K562 (cell line): ENCODE measurements around the gene CD4. TPM values are rescaled to one million over a fixed set of nuclear protein-coding genes. Genes with fewer than 3 reads are reported as not detected.

Experiments used
- ATAC-seq: fragments of 200-7000 bp; cut with Tn5 transposase; 3 replicates; pipeline ENCODE4 v1.9.1; 2020; ENCODE audit warnings: moderate library complexity
- BruUV-seq: library from RNA; stranded (reverse); fragments of 400-500 nt; replicated peaks from 2 replicates; lab custom pipeline; 2021; lab: Mats Ljungman, UMichigan
- CTCF ChIA-PET: fragments of 300-600 bp; formaldehyde crosslinking; extraction: SDS; loops from one replicate; lab custom pipeline; 2021; ENCODE audit warnings: low intra/inter-chr PET ratio; lab: Yijun Ruan, JAX
- POLR2A ChIA-PET: fragments of 300-600, 350-650 bp; sonication (Branson Sonifier 250); formaldehyde crosslinking; extraction: SDS; loops from one replicate; lab custom pipeline; 2021; ENCODE audit warnings: antibody characterized with exemption, inconsistent platforms; lab: Yijun Ruan, JAX
- DNase-seq, 4 experiments: peaks; one replicate each; pipeline versions ENCODE4 v3.0.0 to v3.0.0-alpha.2; 2011 to 2018; ENCODE audit warnings: low spot score in 3 of 4, mixed read lengths in 3 of 4; ENCODE audit errors: extremely low read depth in 1 of 4
- FAIRE-seq: peaks from 2 replicates; lab custom pipeline; 2011; peaks lifted over from hg19 to GRCh38; lab: Jason Lieb, UNC
- H2AFZ ChIP-seq: 2 replicates; pipeline ENCODE4 v1.6.0; 2011; ENCODE audit warnings: low read depth, low read length, control low read depth, inconsistent platforms
- H3K27ac ChIP-seq: fragments of 200-600 bp; 3 replicates; pipeline ENCODE4 v1.8.0; 2011; ENCODE audit warnings: low read depth, mild to moderate bottlenecking, control low read depth, inconsistent platforms, low read length, moderate library complexity, mixed read lengths; ENCODE audit errors: extremely low read depth
- H3K27me3 ChIP-seq, 2 experiments: fragments of 300-600 bp in 1 of 2; 2 replicates in 1 of 2; 3 replicates in 1 of 2; pipeline versions ENCODE4 v1.6.0 to v1.8.0; 2011; ENCODE audit warnings: inconsistent platforms in 2 of 2, low read length in 2 of 2, mild to moderate bottlenecking in 1 of 2, mixed read lengths in 1 of 2, moderate library complexity in 1 of 2; ENCODE audit not compliant: control insufficient read depth in 2 of 2, insufficient read depth in 2 of 2
- H3K36me3 ChIP-seq: fragments of 300-600 bp; 3 replicates; pipeline ENCODE4 v1.8.0; 2011; ENCODE audit warnings: mild to moderate bottlenecking, low read length, inconsistent platforms; ENCODE audit not compliant: control insufficient read depth, insufficient read depth
- H3K4me1 ChIP-seq, 2 experiments: fragments of 200-600 bp in 1 of 2; replicated peaks in 1 of 2; 2 replicates in 1 of 2; 3 replicates in 1 of 2; pipeline versions ENCODE4 v1.5.1 to v1.8.0; 2011; ENCODE audit warnings: inconsistent platforms in 2 of 2, low read length in 2 of 2, mild to moderate bottlenecking in 1 of 2, mixed read lengths in 1 of 2, moderate library complexity in 1 of 2; ENCODE audit not compliant: control insufficient read depth in 2 of 2, insufficient read depth in 2 of 2
- H3K4me2 ChIP-seq: 2 replicates; pipeline ENCODE4 v1.6.1; 2011; ENCODE audit warnings: low read length, control low read depth, inconsistent platforms, mixed read lengths; ENCODE audit not compliant: insufficient read depth
- H3K4me3 ChIP-seq: fragments of 200-600 bp; sonication (generic), shearing (Covaris generic); 2 replicates; pipeline ENCODE4 v1.5.1; 2016; ENCODE audit warnings: control low read depth, inconsistent platforms
- H3K79me2 ChIP-seq: fragments of 200-600 bp; 3 replicates; pipeline ENCODE4 v1.8.0; 2011; ENCODE audit warnings: low read length, inconsistent platforms; ENCODE audit not compliant: control insufficient read depth, insufficient read depth
- H3K9ac ChIP-seq, 2 experiments: 2 replicates each; pipeline versions ENCODE4 v1.6.0 to v1.6.1; 2011; ENCODE audit warnings: low read depth in 2 of 2, low read length in 2 of 2, control low read depth in 1 of 2, inconsistent platforms in 1 of 2, mild to moderate bottlenecking in 1 of 2, mixed read lengths in 1 of 2; ENCODE audit not compliant: insufficient read depth in 1 of 2
- H3K9me1 ChIP-seq: one replicate; pipeline ENCODE4 v1.6.0; 2011; ENCODE audit warnings: inconsistent platforms, mild to moderate bottlenecking, low read length, moderate library complexity; ENCODE audit not compliant: control insufficient read depth, insufficient read depth
- H3K9me3 ChIP-seq: replicated peaks from 2 replicates; pipeline ENCODE4 v1.5.1; 2011; ENCODE audit warnings: low read depth, low read length, inconsistent platforms; ENCODE audit not compliant: control insufficient read depth, insufficient read depth
- H4K20me1 ChIP-seq: replicated peaks from 2 replicates; pipeline ENCODE4 v1.6.1; 2011; ENCODE audit warnings: low read length, inconsistent platforms, mixed read lengths; ENCODE audit not compliant: control insufficient read depth, insufficient read depth
- CSDE1 ChIP-seq, 2 experiments: fragments of 450-650 bp; IDR thresholded peaks; 2 replicates each; pipeline ENCODE4 v1.6.1; 2016; ENCODE audit warnings: mild to moderate bottlenecking in 1 of 2
- CXXC5 ChIP-seq: fragments of 250-450 bp; sonication (Bioruptor Pico); IDR thresholded peaks from 2 replicates; pipeline ENCODE4 v1.8.0; 2022; ENCODE audit warnings: inconsistent platforms, mild to moderate bottlenecking, moderate library complexity
- DACH1 ChIP-seq: fragments of 450-650 bp; IDR thresholded peaks from 2 replicates; pipeline ENCODE4 v1.6.1; 2018; ENCODE audit not compliant: partially characterized antibody
- HDAC1 ChIP-seq, 2 experiments: fragments of 450-650 bp; IDR thresholded peaks; 2 replicates each; pipeline ENCODE4 v1.6.1; 2016 to 2017; ENCODE audit warnings: inconsistent platforms in 1 of 2, mild to moderate bottlenecking in 1 of 2, moderate library complexity in 1 of 2
- L3MBTL2 ChIP-seq: fragments of 450-650 bp; IDR thresholded peaks from 2 replicates; pipeline ENCODE4 v1.6.1; 2016; ENCODE audit warnings: mild to moderate bottlenecking, moderate library complexity
- MAX ChIP-seq: sonication (generic); formaldehyde crosslinking; IDR thresholded peaks from 2 replicates; pipeline ENCODE4 v1.9.0; 2022; ENCODE audit warnings: mild to moderate bottlenecking, missing genetic modification reagents
- MEF2D ChIP-seq: conservative IDR thresholded peaks from 2 replicates; pipeline ENCODE4 v1.6.1; 2016; ENCODE audit warnings: low read depth, missing genetic modification characterization, missing compliant biosample characterization
- POLR2G ChIP-seq: fragments of 200-400 bp; formaldehyde crosslinking; IDR thresholded peaks from 2 replicates; pipeline ENCODE4 v1.6.1; 2017; ENCODE audit warnings: low read depth, mild to moderate bottlenecking, antibody characterized with exemption, low read length, moderate library complexity
- PRMT5 ChIP-seq: sonication (generic); formaldehyde crosslinking; IDR thresholded peaks from 2 replicates; pipeline ENCODE4 v1.5.0; 2020; ENCODE audit warnings: missing genetic modification reagents
- RAD21 ChIP-seq, 2 experiments: fragments of 250-450 bp in 1 of 2; fragments of 450-650 bp in 1 of 2; sonication (Bioruptor Pico) in 1 of 2; formaldehyde crosslinking in 1 of 2; IDR thresholded peaks in 1 of 2; conservative IDR thresholded peaks in 1 of 2; 2 replicates each; pipeline versions ENCODE4 v1.4.0 to v1.8.0; 2020 to 2022; ENCODE audit warnings: mild to moderate bottlenecking in 2 of 2, moderate library complexity in 1 of 2
- RAD51 ChIP-seq: fragments of 450-650 bp; IDR thresholded peaks from 2 replicates; pipeline ENCODE4 v1.7.1; 2016; ENCODE audit warnings: low read depth, mild to moderate bottlenecking, borderline replicate concordance
- USF1 ChIP-seq: sonication (generic); formaldehyde crosslinking; IDR thresholded peaks from 2 replicates; pipeline ENCODE4 v1.9.0; 2022; ENCODE audit warnings: mild to moderate bottlenecking, missing genetic modification reagents
- ZBTB2 ChIP-seq: fragments of 450-650 bp; IDR thresholded peaks from 2 replicates; pipeline ENCODE4 v1.6.1; 2016; ENCODE audit warnings: antibody characterized with exemption
- ZNF445 ChIP-seq: fragments of 250-450 bp; sonication (Bioruptor Pico); IDR thresholded peaks from 2 replicates; pipeline ENCODE4 v1.4.0; 2020; ENCODE audit warnings: low read depth, mild to moderate bottlenecking, moderate library complexity
- ZNF76 ChIP-seq: fragments of 250-450 bp; sonication (Bioruptor Pico); IDR thresholded peaks from 2 replicates; pipeline ENCODE4 v1.4.0; 2020; ENCODE audit warnings: mild to moderate bottlenecking, moderate library complexity, borderline replicate concordance
- whole genome bisulfite sequencing: fragments of 100-300 bp; shearing (Covaris generic); methylation state at CpG from one replicate; pipeline ENCODE4 v1.1.6; 2016; ENCODE audit warnings: low coverage, mixed read lengths; ENCODE audit not compliant: insufficient coverage; ENCODE audit errors: missing lambda C conversion rate; 5-methylcytosine and 5-hydroxymethylcytosine counted together
- in situ Hi-C: fragments of 300-500 bp; cut with MboI; formaldehyde crosslinking; loops from 4 replicates; pipeline ENCODE4 v1.15.0; 2018; ENCODE audit warnings: inconsistent platforms, mixed read lengths
- intact Hi-C: fragments of 100-400 bp; cut with micrococcal nuclease; formaldehyde crosslinking; loops from 2 replicates; pipeline ENCODE4 v1.14.2; 2022
- polyA plus RNA-seq, 8 experiments: library from polyadenylated mRNA; depleted of rRNA in 4 of 8; stranded (reverse) in 5 of 8; unstranded in 3 of 8; fragments of >200 nt; fragmentation: Nextera tagmentation in 2 of 8; fragmentation: Illumina TruSeq in 1 of 8; extraction: Ambion mirVana in 2 of 8; extraction: Trizol in 1 of 8; gene quantifications; 2 replicates each; pipeline versions ENCODE4 v1.2.1 to v1.2.3, GENCODE V29; 2011 to 2014; ENCODE audit warnings: inconsistent platforms in 1 of 8, missing spikeins in 1 of 8
- total RNA-seq, 7 experiments: library from RNA; depleted of rRNA in 6 of 7; stranded (reverse); fragments of >200 nt in 6 of 7; fragmentation: Illumina TruSeq in 2 of 7; extraction: Trizol in 2 of 7; gene quantifications; 2 replicates each; pipeline versions ENCODE4 v1.2.1 to v1.2.3, GENCODE V29; 2011 to 2021; ENCODE audit warnings: low replicate concordance in 1 of 7

The CD4 gene
- total and polyA plus RNA-seq, 9 of the 15 experiments (the other 6 are each of a cell fraction or from before 2014, with no cell fraction given): 0.06 to 0.27 (median 0.09) TPM; not detected in 5

- FAIRE-seq: peak; percentile 81
- in situ Hi-C loops (no loop called here), intact Hi-C loops (no loop called here)
- CTCF ChIA-PET: interaction anchor here (0.7 kb wide), 1 partner anchor 64 kb away, joined by 5 read pairs; no protein-coding TSS in a partner anchor
- H3K79me2 ChIP-seq: no peaks in the 10 kb centered on the region
- 38% methylated on average over 14 of the region's 16 CpGs for WGBS
- H3K4me1 ChIP-seq: peaks cover 10 to 45% of the 10 kb centered on the region in 2 experiments; a peak in 4 of 5 replicates
- no TSS peak for BruUV-seq
- no peaks in the 10 kb centered on the region; the same call in 1 of the 2 replicates for H4K20me1 ChIP-seq
- no peaks in the 10 kb centered on the region for H3K9me1 ChIP-seq
- H3K9me3 ChIP-seq: no peaks in the 10 kb centered on the region
- H3K36me3 ChIP-seq: peaks cover 71% of the 10 kb centered on the region; the same call in 2 of the 3 replicates
- H2AFZ ChIP-seq: peak overlapping the region; percentile 67
- peak overlapping the region in 1 of 2 experiments; percentile 72; a peak in 3 of 4 replicates for H3K9ac ChIP-seq
- DNase-seq: peak; percentile 60 to 77 (median 70)
- POLR2A ChIA-PET: interaction anchor here (0.8 to 4.8 kb wide), 8 partner anchors 8 to 26 kb away, joined by 3 to 39 read pairs (median 4); partner anchors contain the start of genes CDCA3, TPI1 and USP5
- H3K4me3 ChIP-seq: no peak overlapping the region
- no peaks in the 10 kb centered on the region for H3K27me3 ChIP-seq
- peak overlapping the region; percentile 57; the same call in 2 of the 3 replicates for H3K27ac ChIP-seq
- ATAC-seq: peak; percentile 93
- H3K4me2 ChIP-seq: no peak overlapping the region
- TF ChIP-seq MAX (CRISPR knock-in tag) (peak; percentile 95), ZNF76 (CRISPR knock-in tag) (no peak), CSDE1 (IDR thresholded peaks at IDR 0.05) (no peak), POLR2G (peak; percentile 66), CXXC5 (no peak), ZBTB2 (no peak), ZNF445 (CRISPR knock-in tag) (no peak), PRMT5 (CRISPR knock-in tag) (no peak), RAD21 (CRISPR knock-in tag; conservative IDR thresholded peaks at IDR 0.05 in 1 of 2, IDR thresholded peaks at IDR 0.05 in 1 of 2) (peak in 1 of 2 experiments; percentile 40; a peak in 2 of 4 replicates), RAD51 (peak; percentile 36; the same call in 1 of the 2 replicates), USF1 (CRISPR knock-in tag) (peak; percentile 80), L3MBTL2 (peak; percentile 56; the same call in 1 of the 2 replicates), HDAC1 (IDR thresholded peaks at IDR 0.05) (0 out of 4 replicates have a peak, but pooled peaks of 1 of the 2 experiments have one; percentile 32), MEF2D (tag) (no peak), DACH1 (no peak)
These were observed 54.0 kb downstream of the CD4 start for GRCh38 chr12:6843118-6843902.
